Dedifferentiated amniotic fluid mesenchymal stem cell (primary cell): ENCODE results near the gene POM121C.
A peak's percentile ranks its signal among the peaks of the same experiment; 100 is the strongest.
"Not testable (repeated sequence)": the region's sequence is repeated elsewhere in the genome, so short reads cannot be mapped to it uniquely, and the experiment has no call there.

Experiments used
- DNase-seq: peaks from one replicate; pipeline ENCODE4 v3.0.0-alpha.2; 2016; ENCODE audit errors: extremely low spot score

The POM121C gene

GRCh38 chr7:75485979-75486643 is at the start of gene POM121C:
POM121C (minus strand) TSS chr7:75486299; CDS start chr7:75441496, 44,803 bp downstream.
- DNase-seq, result peak; percentile 77

- peak; percentile 27 for DNase-seq
Observed at GRCh38 chr7:75534727-75535307, 48.7 kb upstream of the POM121C start.

GRCh38 chr7:75533926-75534325 is 47.8 kb upstream of the POM121C start:
- DNase-seq, result no peak

GRCh38 chr7:75532639-75533038 is 46.5 kb upstream of the POM121C start:
- no peak for DNase-seq

GRCh38 chr7:75531359-75531821 is 45.3 kb upstream of the POM121C start:
- no peak for DNase-seq

GRCh38 chr7:75527224-75527722 is 41.2 kb upstream of the POM121C start:
- not testable (repeated sequence) for DNase-seq

GRCh38 chr7:75521727-75522126 is 35.6 kb upstream of the POM121C start:
- not testable (repeated sequence) for DNase-seq

- not testable (repeated sequence) for DNase-seq
Observed at GRCh38 chr7:75518842-75519241, 32.7 kb upstream of the POM121C start.

- not testable (repeated sequence) for DNase-seq
Observed at GRCh38 chr7:75509033-75509432, 22.9 kb upstream of the POM121C start.

- DNase-seq, result not testable (repeated sequence)
Observed at GRCh38 chr7:75492020-75492419, 5.9 kb upstream of the POM121C start, which contains the start of gene SPDYE5. SPDYE5 (plus strand) TSS chr7:75492320; CDS start chr7:75494048, 1,728 bp downstream.

GRCh38 chr7:75485355-75485978 is 632 bp downstream of the POM121C start:
- not testable (repeated sequence) for DNase-seq

- DNase-seq, result not testable (repeated sequence)
Observed at GRCh38 chr7:75480313-75480712, 5.8 kb downstream of the POM121C start.

- DNase-seq, result not testable (repeated sequence)
Observed at GRCh38 chr7:75477457-75477856, 8.6 kb downstream of the POM121C start.

- DNase-seq, result not testable (repeated sequence)
Observed at GRCh38 chr7:75470166-75470565, 15.9 kb downstream of the POM121C start.

- not testable (repeated sequence) for DNase-seq
Observed at GRCh38 chr7:75460541-75460940, 25.6 kb downstream of the POM121C start.

- not testable (repeated sequence) for DNase-seq
Observed at GRCh38 chr7:75458034-75458433, 28.1 kb downstream of the POM121C start.

- not testable (repeated sequence) for DNase-seq
Observed at GRCh38 chr7:75456403-75456802, 29.7 kb downstream of the POM121C start.

GRCh38 chr7:75452494-75452955 is 33.6 kb downstream of the POM121C start:
- DNase-seq, result not testable (repeated sequence)

GRCh38 chr7:75449946-75450345 is 36.2 kb downstream of the POM121C start:
- not testable (repeated sequence) for DNase-seq

- not testable (repeated sequence) for DNase-seq
Observed at GRCh38 chr7:75442465-75443111, 43.5 kb downstream of the POM121C start.

- not testable (repeated sequence) for DNase-seq
Observed at GRCh38 chr7:75442101-75442464, 44.0 kb downstream of the POM121C start.

GRCh38 chr7:75439000-75439399 is 47.1 kb downstream of the POM121C start:
- DNase-seq, result not testable (repeated sequence)
